Breast epithelium (tissue), 4 donors: ENCODE data around the gene KDM6A. TPM values are rescaled to one million over a fixed set of nuclear protein-coding genes. Genes with fewer than 3 reads are reported as not detected.

Source experiments
- DNase-seq, 2 donors: peaks; one replicate each; pipeline ENCODE4 v3.0.0-alpha.2; 2019; ENCODE audit warnings: low spot score in 2 of 2
- H3K27ac ChIP-seq, 2 donors: fragments of 200-600 bp; sonication (generic) in 1 of 2; one replicate each; pipeline ENCODE4 v1.5.1; 2016 to 2019; ENCODE audit warnings: mild to moderate bottlenecking in 1 of 2
- H3K27me3 ChIP-seq, 2 donors: fragments of 200-600 bp; sonication (generic) in 1 of 2; one replicate each; pipeline versions ENCODE4 v1.5.1 to v1.6.0; 2017 to 2019; ENCODE audit warnings: control low read depth in 1 of 2, mild to moderate bottlenecking in 1 of 2
- H3K36me3 ChIP-seq: fragments of 200-600 bp; one replicate; pipeline ENCODE4 v1.5.1; 2019
- H3K4me1 ChIP-seq, 2 donors: fragments of 200-600 bp; sonication (generic); one replicate each; pipeline ENCODE4 v1.5.1; 2016 to 2019; ENCODE audit warnings: control low read depth in 1 of 2
- H3K4me3 ChIP-seq, 3 donors: fragments of 200-600 bp; sonication (generic); 1 replicate in 2 of 3; 2 replicates in 1 of 3; pipeline ENCODE4 v1.5.1; 2016 to 2019; ENCODE audit warnings: mild to moderate bottlenecking in 3 of 3, moderate library complexity in 2 of 3
- H3K9me3 ChIP-seq, 2 donors: fragments of 200-600 bp; sonication (generic) in 1 of 2; one replicate each; pipeline ENCODE4 v1.5.1; 2016 to 2019; ENCODE audit warnings: control low read depth in 1 of 2
- POLR2A ChIP-seq: fragments of 450-650 bp; IDR thresholded peaks from one replicate; pipeline ENCODE4 v1.6.1; 2016; ENCODE audit warnings: antibody characterized with exemption, mild to moderate bottlenecking, moderate library complexity
- POLR2AphosphoS5 ChIP-seq, 3 donors: sonication (generic); formaldehyde crosslinking; IDR thresholded peaks; one replicate each; pipeline ENCODE4 v1.6.1; 2017; ENCODE audit warnings: antibody characterized with exemption in 3 of 3
- intact Hi-C: fragments of 100-400 bp; cut with DNase I; formaldehyde crosslinking; loops from one replicate; pipeline ENCODE4 v1.15.1; 2023; ENCODE audit warnings: low total_unique reads
- total RNA-seq, 3 donors: library from RNA; depleted of rRNA; stranded (reverse); fragments of >200 nt; gene quantifications; one replicate each; pipeline ENCODE4 v1.1.0, GENCODE V29; 2016
- TF ChIP-seq, protein P1 (sequence below), 3 donors: fragments of 450-650 bp; IDR thresholded peaks; one replicate each; pipeline ENCODE4 v1.5.1; 2016 to 2017; ENCODE audit warnings: antibody characterized with exemption in 3 of 3, mild to moderate bottlenecking in 3 of 3, moderate library complexity in 3 of 3

KDM6A gene
- total RNA-seq, 3 donors from 2014 or later: 27.4 to 109 (median 65.5) TPM

GRCh38 chrX:44962944-44963343 is 90.0 kb downstream of the KDM6A start:
- no peak overlapping the region for H3K27ac ChIP-seq
- DNase-seq: no peak
- no peaks in the 10 kb centered on the region for H3K9me3 ChIP-seq
- H3K4me1 ChIP-seq: no peaks in the 10 kb centered on the region
- H3K27me3 ChIP-seq: no peaks in the 10 kb centered on the region
- TF ChIP-seq POLR2AphosphoS5 (IDR thresholded peaks at IDR 0.05) (no peak), POLR2A (no peak)
- TF ChIP-seq, protein P1, sequence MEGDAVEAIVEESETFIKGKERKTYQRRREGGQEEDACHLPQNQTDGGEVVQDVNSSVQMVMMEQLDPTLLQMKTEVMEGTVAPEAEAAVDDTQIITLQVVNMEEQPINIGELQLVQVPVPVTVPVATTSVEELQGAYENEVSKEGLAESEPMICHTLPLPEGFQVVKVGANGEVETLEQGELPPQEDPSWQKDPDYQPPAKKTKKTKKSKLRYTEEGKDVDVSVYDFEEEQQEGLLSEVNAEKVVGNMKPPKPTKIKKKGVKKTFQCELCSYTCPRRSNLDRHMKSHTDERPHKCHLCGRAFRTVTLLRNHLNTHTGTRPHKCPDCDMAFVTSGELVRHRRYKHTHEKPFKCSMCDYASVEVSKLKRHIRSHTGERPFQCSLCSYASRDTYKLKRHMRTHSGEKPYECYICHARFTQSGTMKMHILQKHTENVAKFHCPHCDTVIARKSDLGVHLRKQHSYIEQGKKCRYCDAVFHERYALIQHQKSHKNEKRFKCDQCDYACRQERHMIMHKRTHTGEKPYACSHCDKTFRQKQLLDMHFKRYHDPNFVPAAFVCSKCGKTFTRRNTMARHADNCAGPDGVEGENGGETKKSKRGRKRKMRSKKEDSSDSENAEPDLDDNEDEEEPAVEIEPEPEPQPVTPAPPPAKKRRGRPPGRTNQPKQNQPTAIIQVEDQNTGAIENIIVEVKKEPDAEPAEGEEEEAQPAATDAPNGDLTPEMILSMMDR (IDR thresholded peaks at IDR 0.05): no peak
- H3K4me3 ChIP-seq: no peak overlapping the region
- no peaks in the 10 kb centered on the region for H3K36me3 ChIP-seq
- intact Hi-C loops: no loop called here

DNA sequence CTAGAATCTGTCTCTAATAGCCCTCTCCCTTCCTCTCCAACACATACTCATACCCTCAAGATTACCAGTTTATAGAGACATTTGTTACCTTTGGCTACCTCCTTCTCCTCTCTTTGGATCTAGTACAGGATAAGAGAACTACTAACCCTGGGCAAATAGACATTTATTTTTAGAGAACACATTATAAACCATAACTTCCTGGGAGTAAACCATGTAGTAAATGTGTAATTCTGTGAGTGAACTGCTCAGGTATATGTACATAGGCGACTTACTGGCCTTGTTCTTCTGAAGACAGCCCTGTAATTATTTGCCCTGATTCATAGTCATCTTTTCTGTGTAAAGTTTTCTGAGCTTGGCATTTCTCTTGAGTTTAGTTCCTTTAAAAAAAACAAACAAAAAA is 94.2 kb downstream of the KDM6A start:
- no peak overlapping the region for H3K4me3 ChIP-seq
- no peak overlapping the region for H3K27ac ChIP-seq
- no peaks in the 10 kb centered on the region for H3K36me3 ChIP-seq
- no peak for DNase-seq
- TF ChIP-seq POLR2AphosphoS5 (IDR thresholded peaks at IDR 0.05): no peak
- TF ChIP-seq, protein P1 (IDR thresholded peaks at IDR 0.05): no peak
- no peak for TF ChIP-seq POLR2A
- H3K9me3 ChIP-seq: no peaks in the 10 kb centered on the region
- intact Hi-C loops: no loop called here
- no peaks in the 10 kb centered on the region for H3K27me3 ChIP-seq
- no peaks in the 10 kb centered on the region for H3K4me1 ChIP-seq

GRCh38 chrX:44970709-44971108 is 97.7 kb downstream of the KDM6A start:
- intact Hi-C loops: no loop called here
- no peak overlapping the region for H3K4me3 ChIP-seq
- TF ChIP-seq POLR2AphosphoS5 (IDR thresholded peaks at IDR 0.05): no peak
- no peak for TF ChIP-seq POLR2A
- TF ChIP-seq, protein P1 (IDR thresholded peaks at IDR 0.05): no peak
- no peak for DNase-seq
- H3K36me3 ChIP-seq: no peaks in the 10 kb centered on the region
- peaks cover 11 to 31% of the 10 kb centered on the region in 2 donors for H3K9me3 ChIP-seq
- no peaks in the 10 kb centered on the region for H3K27me3 ChIP-seq
- H3K27ac ChIP-seq: no peak overlapping the region
- H3K4me1 ChIP-seq: no peaks in the 10 kb centered on the region

GRCh38 chrX:44971674-44972073 is 98.7 kb downstream of the KDM6A start:
- Histone ChIP-seq H3K4me3 (no peak overlapping the region), H3K4me1 (no peaks in the 10 kb centered on the region), H3K36me3 (no peaks in the 10 kb centered on the region), H3K9me3 (peaks cover 14 to 40% of the 10 kb centered on the region in 2 donors), H3K27me3 (no peaks in the 10 kb centered on the region), H3K27ac (no peak overlapping the region)
- TF ChIP-seq POLR2A: no peak
- TF ChIP-seq, protein P1 (IDR thresholded peaks at IDR 0.05): no peak
- no peak for TF ChIP-seq POLR2AphosphoS5 (IDR thresholded peaks at IDR 0.05)
- no peak for DNase-seq
- intact Hi-C loops: no loop called here

DNA sequence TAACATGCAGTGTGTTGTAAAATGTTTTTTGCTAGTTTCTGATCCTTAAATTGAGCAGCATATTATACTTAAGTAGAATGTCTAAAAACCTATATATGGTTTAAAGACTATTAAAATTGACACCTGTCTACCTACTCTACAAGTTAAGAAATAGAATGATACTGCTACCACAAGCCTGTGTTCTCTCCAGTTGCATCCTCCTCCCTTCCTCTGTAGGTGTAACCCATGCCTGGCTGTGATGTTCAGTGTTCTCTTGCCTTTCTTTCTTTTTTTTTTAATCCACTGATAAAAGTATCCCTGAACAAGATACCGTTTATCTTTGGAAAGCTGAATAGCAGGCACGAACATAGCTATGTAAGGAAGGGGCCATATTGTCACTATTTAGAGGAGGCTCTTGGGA is 99.1 kb downstream of the KDM6A start:
- no peak for TF ChIP-seq POLR2A
- no peak overlapping the region for H3K4me3 ChIP-seq
- no peaks in the 10 kb centered on the region for H3K4me1 ChIP-seq
- no peaks in the 10 kb centered on the region for H3K27me3 ChIP-seq
- no peak for DNase-seq
- no peak overlapping the region for H3K27ac ChIP-seq
- H3K9me3 ChIP-seq: peaks cover 14 to 40% of the 10 kb centered on the region in 2 donors
- intact Hi-C loops: no loop called here
- H3K36me3 ChIP-seq: no peaks in the 10 kb centered on the region

DNA sequence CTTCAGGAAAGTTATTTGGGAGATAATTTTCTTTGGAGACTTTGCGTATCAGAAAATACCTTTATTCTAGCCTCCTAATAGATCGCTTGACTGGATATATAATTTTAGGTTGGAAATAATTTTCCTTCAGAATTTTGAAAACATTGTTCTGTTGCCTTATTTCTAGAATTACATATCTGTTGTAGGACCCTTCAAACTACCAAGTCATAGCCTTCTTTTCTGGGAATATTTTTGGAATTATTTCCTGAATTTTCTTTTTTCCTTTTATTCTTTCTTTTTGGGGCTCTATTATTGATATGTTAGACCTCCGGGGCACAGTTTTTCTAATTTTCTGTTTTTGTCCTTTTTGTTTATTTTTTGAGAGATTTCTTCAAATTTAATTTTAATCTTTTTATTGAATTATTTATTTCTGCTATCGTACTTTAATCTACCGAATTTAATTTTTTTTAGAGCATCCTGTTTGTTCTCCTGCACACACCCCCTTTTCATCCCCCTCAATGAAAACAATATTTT is 100.5 kb downstream of the KDM6A start:
- no peaks in the 10 kb centered on the region for H3K36me3 ChIP-seq
- H3K27ac ChIP-seq: no peak overlapping the region
- no peak overlapping the region for H3K4me3 ChIP-seq
- no peak for DNase-seq
- no peaks in the 10 kb centered on the region for H3K4me1 ChIP-seq
- intact Hi-C loops: no loop called here
- H3K9me3 ChIP-seq: peaks cover 14 to 40% of the 10 kb centered on the region in 2 donors
- TF ChIP-seq, protein P1 (IDR thresholded peaks at IDR 0.05): no peak
- TF ChIP-seq POLR2A (no peak), POLR2AphosphoS5 (IDR thresholded peaks at IDR 0.05) (no peak)
- H3K27me3 ChIP-seq: no peaks in the 10 kb centered on the region
